ENCODE results near the gene PDILT. TPM values are rescaled to one million over a fixed set of nuclear protein-coding genes. Genes with fewer than 3 reads are reported as not detected.

The PDILT gene
- total RNA-seq, 1 experiment from 2014 or later = not detected

- Histone ChIP-seq H3K9me3 (no peaks in the 10 kb centered on the region), H3K36me3 (ENCODE audit: control insufficient read depth, insufficient read depth, low read length) (no peaks in the 10 kb centered on the region), H3K27me3 (replicated peaks; ENCODE audit: control insufficient read depth, insufficient read depth, low read length) (no peaks in the 10 kb centered on the region), H3K4me1 (no peaks in the 10 kb centered on the region), H3K4me3 (ENCODE audit: low read depth, low read length) (no peak overlapping the region)
- intact Hi-C loops (cut with micrococcal nuclease; ENCODE audit: unreplicated experiment) = no loop called here
- Mint-ChIP-seq H3K27ac (ENCODE audit: unreplicated experiment) (no peak overlapping the region), H3K4me1 (ENCODE audit: low read depth, unreplicated experiment) (no peaks in the 10 kb centered on the region), H3K4me3 (ENCODE audit: unreplicated experiment) (no peak overlapping the region), H3K36me3 (ENCODE audit: insufficient read depth, unreplicated experiment) (no peaks in the 10 kb centered on the region), H3K27me3 (ENCODE audit: insufficient read depth, unreplicated experiment) (peaks cover 10% of the 10 kb centered on the region), H3K9me3 (ENCODE audit: unreplicated experiment) (no peaks in the 10 kb centered on the region)
- no peak for TF ChIP-seq CTCF (IDR thresholded peaks at IDR 0.05; ENCODE audit: insufficient read depth in 1 of 2, low read depth in 1 of 2, low read length in 1 of 2, severe bottlenecking in 1 of 2, unreplicated experiment in 1 of 2)
- BruUV-seq (replicated peaks) = no TSS peak
- ChIA-PET CTCF (interaction anchor here (0.7 kb wide), 1 partner anchor 243 kb away, joined by 4 read pairs; no protein-coding TSS in a partner anchor), POLR2A (no interaction called here)
- no peak for DNase-seq
Observed at GRCh38 chr16:20344611-20345010, 59.9 kb downstream of the PDILT start.

- no TSS peak for BruUV-seq (replicated peaks)
- intact Hi-C loops (cut with micrococcal nuclease; ENCODE audit: unreplicated experiment) = no loop called here
- no peak for TF ChIP-seq CTCF (IDR thresholded peaks at IDR 0.05; ENCODE audit: insufficient read depth in 1 of 2, low read depth in 1 of 2, low read length in 1 of 2, severe bottlenecking in 1 of 2, unreplicated experiment in 1 of 2)
- Mint-ChIP-seq H3K27ac (ENCODE audit: unreplicated experiment) (no peak overlapping the region), H3K36me3 (ENCODE audit: insufficient read depth, unreplicated experiment) (no peaks in the 10 kb centered on the region), H3K4me1 (ENCODE audit: low read depth, unreplicated experiment) (no peaks in the 10 kb centered on the region), H3K27me3 (ENCODE audit: insufficient read depth, unreplicated experiment) (peaks cover 6% of the 10 kb centered on the region), H3K4me3 (ENCODE audit: unreplicated experiment) (no peak overlapping the region), H3K9me3 (ENCODE audit: unreplicated experiment) (no peaks in the 10 kb centered on the region)
- no peak overlapping the region for H3K4me3 ChIP-seq (ENCODE audit: low read depth, low read length)
- no peak for DNase-seq
- POLR2A ChIA-PET = no interaction called here
- no peaks in the 10 kb centered on the region for H3K9me3 ChIP-seq
- H3K4me1 ChIP-seq = no peaks in the 10 kb centered on the region
- no peaks in the 10 kb centered on the region for H3K27me3 ChIP-seq (replicated peaks; ENCODE audit: control insufficient read depth, insufficient read depth, low read length)
- CTCF ChIA-PET = no interaction called here
- no peaks in the 10 kb centered on the region for H3K36me3 ChIP-seq (ENCODE audit: control insufficient read depth, insufficient read depth, low read length)
Observed at GRCh38 chr16:20339744-20340143, 64.8 kb downstream of the PDILT start.

- peaks cover 6% of the 10 kb centered on the region for H3K27me3 Mint-ChIP-seq (ENCODE audit: insufficient read depth, unreplicated experiment)
- Histone ChIP-seq H3K4me3 (ENCODE audit: low read depth, low read length) (no peak overlapping the region), H3K36me3 (ENCODE audit: control insufficient read depth, insufficient read depth, low read length) (no peaks in the 10 kb centered on the region), H3K4me1 (no peaks in the 10 kb centered on the region), H3K27me3 (replicated peaks; ENCODE audit: control insufficient read depth, insufficient read depth, low read length) (no peaks in the 10 kb centered on the region), H3K9me3 (no peaks in the 10 kb centered on the region)
- H3K4me3 Mint-ChIP-seq (ENCODE audit: unreplicated experiment) = no peak overlapping the region
- POLR2A ChIA-PET = no interaction called here
- DNase-seq = no peak
- H3K27ac Mint-ChIP-seq (ENCODE audit: unreplicated experiment) = no peak overlapping the region
- no peaks in the 10 kb centered on the region for H3K36me3 Mint-ChIP-seq (ENCODE audit: insufficient read depth, unreplicated experiment)
- H3K9me3 Mint-ChIP-seq (ENCODE audit: unreplicated experiment) = no peaks in the 10 kb centered on the region
- TF ChIP-seq CTCF (IDR thresholded peaks at IDR 0.05; ENCODE audit: insufficient read depth in 1 of 2, low read depth in 1 of 2, low read length in 1 of 2, severe bottlenecking in 1 of 2, unreplicated experiment in 1 of 2) = no peak
- no peaks in the 10 kb centered on the region for H3K4me1 Mint-ChIP-seq (ENCODE audit: low read depth, unreplicated experiment)
- CTCF ChIA-PET = no interaction called here
- intact Hi-C loops (cut with micrococcal nuclease; ENCODE audit: unreplicated experiment) = no loop called here
- BruUV-seq (replicated peaks) = no TSS peak
Observed at GRCh38 chr16:20336955-20337354, 67.6 kb downstream of the PDILT start.
